Peyer's patch (tissue), 4 donors: ENCODE data around the gene AGAP2.

ENCODE experiments used
- POLR2A ChIP-seq, 2 donors: fragments of 450-650 bp; IDR thresholded peaks; one replicate each; pipeline ENCODE4 v1.5.1; 2017; ENCODE audit warnings: antibody characterized with exemption in 2 of 2, mild to moderate bottlenecking in 2 of 2, moderate library complexity in 2 of 2
- TF ChIP-seq, protein P1 (sequence below), 6 experiments: fragments of 450-650 bp in 4 of 6; fragments of 200-600 bp in 2 of 6; sonication (generic) in 1 of 6; IDR thresholded peaks; one replicate each; pipeline ENCODE4 v1.5.1; 2017 to 2019; ENCODE audit warnings: antibody characterized with exemption in 6 of 6, mild to moderate bottlenecking in 3 of 6, moderate library complexity in 1 of 6

DNA sequence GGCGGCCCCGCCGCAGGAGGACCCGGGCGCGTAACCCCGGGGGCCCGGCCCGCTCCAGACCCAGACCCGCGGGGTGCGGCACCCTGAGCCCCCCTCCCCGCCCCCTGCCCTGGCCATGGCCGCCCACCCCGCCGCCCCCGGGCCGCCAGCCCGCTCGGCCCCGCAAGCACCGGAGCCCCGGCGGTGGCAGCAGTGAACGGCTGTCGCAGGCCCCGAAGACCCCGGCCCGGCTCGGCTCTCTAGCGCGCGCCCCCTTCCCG, 16.6 kb upstream of the AGAP2 start:
- TF ChIP-seq, protein P1, sequence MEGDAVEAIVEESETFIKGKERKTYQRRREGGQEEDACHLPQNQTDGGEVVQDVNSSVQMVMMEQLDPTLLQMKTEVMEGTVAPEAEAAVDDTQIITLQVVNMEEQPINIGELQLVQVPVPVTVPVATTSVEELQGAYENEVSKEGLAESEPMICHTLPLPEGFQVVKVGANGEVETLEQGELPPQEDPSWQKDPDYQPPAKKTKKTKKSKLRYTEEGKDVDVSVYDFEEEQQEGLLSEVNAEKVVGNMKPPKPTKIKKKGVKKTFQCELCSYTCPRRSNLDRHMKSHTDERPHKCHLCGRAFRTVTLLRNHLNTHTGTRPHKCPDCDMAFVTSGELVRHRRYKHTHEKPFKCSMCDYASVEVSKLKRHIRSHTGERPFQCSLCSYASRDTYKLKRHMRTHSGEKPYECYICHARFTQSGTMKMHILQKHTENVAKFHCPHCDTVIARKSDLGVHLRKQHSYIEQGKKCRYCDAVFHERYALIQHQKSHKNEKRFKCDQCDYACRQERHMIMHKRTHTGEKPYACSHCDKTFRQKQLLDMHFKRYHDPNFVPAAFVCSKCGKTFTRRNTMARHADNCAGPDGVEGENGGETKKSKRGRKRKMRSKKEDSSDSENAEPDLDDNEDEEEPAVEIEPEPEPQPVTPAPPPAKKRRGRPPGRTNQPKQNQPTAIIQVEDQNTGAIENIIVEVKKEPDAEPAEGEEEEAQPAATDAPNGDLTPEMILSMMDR (IDR thresholded peaks at IDR 0.05), result no peak
- no peak for TF ChIP-seq POLR2A (IDR thresholded peaks at IDR 0.05)
